H1 (cell line): Measurements from ENCODE around the gene SAG. TPM values are rescaled to one million over a fixed set of nuclear protein-coding genes. Genes with fewer than 3 reads are reported as not detected.

Experiments
- CBX8 ChIP-seq: fragments of 300-800, 300-1000 bp; sonication (generic); IDR thresholded peaks from 2 replicates; pipeline ENCODE4 v1.7.1; 2016; ENCODE audit warnings: low read depth, low read length, borderline replicate concordance
- MAFK ChIP-seq: IDR thresholded peaks from 2 replicates; pipeline ENCODE4 v1.6.1; 2012; ENCODE audit warnings: low read depth, mild to moderate bottlenecking, improper control_type of control experiment, low read length
- polyA plus RNA-seq, 7 experiments: library from polyadenylated mRNA; depleted of rRNA in 3 of 7; stranded (reverse) in 5 of 7; unstranded in 2 of 7; fragments of >200 nt in 5 of 7; fragments of 200-250 nt in 2 of 7; gene quantifications; 1 replicate in 5 of 7; 2 replicates in 1 of 7; 4 replicates in 1 of 7; pipeline versions ENCODE4 v1.2.1 to v1.2.3, GENCODE V29; 2011 to 2013; ENCODE audit warnings: missing spikeins in 2 of 7, mixed read lengths in 2 of 7
- total RNA-seq: library from RNA; stranded (reverse); fragmentation: NEBNext Ultra II Directional; extraction: Animal tissue kit (Norgen Biotek cat#: 25700); gene quantifications from 2 replicates; pipeline ENCODE4 v1.2.1, GENCODE V29; 2021
- TF ChIP-seq, protein P1 (sequence below): IDR thresholded peaks from 2 replicates; pipeline ENCODE4 v1.6.1; 2012; ENCODE audit warnings: low read length, inconsistent platforms

The SAG gene
- total and polyA plus RNA-seq, 2 of the 8 experiments (the other 6 are each of a cell fraction or from before 2014, with no cell fraction given) = not detected

DNA sequence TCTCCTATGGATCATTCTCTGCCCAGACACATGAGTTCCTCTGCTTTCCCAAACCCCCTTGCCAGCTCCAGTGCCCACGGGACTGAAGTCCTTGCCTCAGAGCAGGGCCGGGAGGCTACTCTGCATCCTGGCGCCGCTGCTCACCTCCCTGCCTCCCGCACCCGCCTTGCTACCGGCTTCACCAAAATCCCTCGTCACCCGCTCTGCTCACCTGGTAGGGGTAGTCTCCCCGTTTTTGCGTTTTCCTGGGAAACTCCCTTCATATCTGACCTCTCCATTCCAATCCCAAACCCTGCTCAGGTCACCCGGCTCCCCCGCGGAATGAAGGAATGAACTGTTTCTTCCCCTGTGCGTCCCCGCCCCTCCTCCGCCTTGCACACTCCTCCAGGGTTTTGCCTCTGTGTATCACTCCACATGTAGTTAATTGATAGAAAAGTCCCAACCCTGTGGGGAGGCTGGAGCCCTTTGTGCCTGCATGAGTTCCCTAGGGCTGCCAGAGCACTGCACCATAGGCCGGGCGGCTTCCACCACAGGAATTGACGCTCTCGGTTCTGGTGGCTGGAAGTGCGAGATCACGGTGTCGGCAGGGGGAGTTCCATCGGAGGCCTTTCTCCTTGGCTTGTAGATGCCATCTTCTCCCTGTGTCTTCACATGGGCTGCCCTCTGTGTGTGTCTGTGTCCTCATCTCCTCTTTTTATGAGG lies 44.7 kb downstream of the SAG start (continued):
- TF ChIP-seq, protein P1, sequence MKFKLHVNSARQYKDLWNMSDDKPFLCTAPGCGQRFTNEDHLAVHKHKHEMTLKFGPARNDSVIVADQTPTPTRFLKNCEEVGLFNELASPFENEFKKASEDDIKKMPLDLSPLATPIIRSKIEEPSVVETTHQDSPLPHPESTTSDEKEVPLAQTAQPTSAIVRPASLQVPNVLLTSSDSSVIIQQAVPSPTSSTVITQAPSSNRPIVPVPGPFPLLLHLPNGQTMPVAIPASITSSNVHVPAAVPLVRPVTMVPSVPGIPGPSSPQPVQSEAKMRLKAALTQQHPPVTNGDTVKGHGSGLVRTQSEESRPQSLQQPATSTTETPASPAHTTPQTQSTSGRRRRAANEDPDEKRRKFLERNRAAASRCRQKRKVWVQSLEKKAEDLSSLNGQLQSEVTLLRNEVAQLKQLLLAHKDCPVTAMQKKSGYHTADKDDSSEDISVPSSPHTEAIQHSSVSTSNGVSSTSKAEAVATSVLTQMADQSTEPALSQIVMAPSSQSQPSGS = no peak
- TF ChIP-seq MAFK (no peak), CBX8 (no peak)
- TF ChIP-seq, all 59 proteins: peak for 0
